OCI-LY7 (cell line): ENCODE data around the gene TSHZ2.

Source experiments
- EZH2phosphoT487 ChIP-seq: fragments of 200-600 bp; sonication (generic); IDR thresholded peaks from 2 replicates; pipeline ENCODE4 v1.6.1; 2018; ENCODE audit warnings: low read depth, borderline replicate concordance, mild to moderate bottlenecking, mixed run types, antibody characterized with exemption, low read length, moderate library complexity, mixed read lengths
- TF ChIP-seq, protein P1 (sequence below): fragments of 200-600 bp; sonication (generic); conservative IDR thresholded peaks from 2 replicates; pipeline ENCODE4 v1.5.1; 2014; ENCODE audit warnings: mild to moderate bottlenecking, antibody characterized with exemption, low read length, moderate library complexity, mixed read lengths

DNA sequence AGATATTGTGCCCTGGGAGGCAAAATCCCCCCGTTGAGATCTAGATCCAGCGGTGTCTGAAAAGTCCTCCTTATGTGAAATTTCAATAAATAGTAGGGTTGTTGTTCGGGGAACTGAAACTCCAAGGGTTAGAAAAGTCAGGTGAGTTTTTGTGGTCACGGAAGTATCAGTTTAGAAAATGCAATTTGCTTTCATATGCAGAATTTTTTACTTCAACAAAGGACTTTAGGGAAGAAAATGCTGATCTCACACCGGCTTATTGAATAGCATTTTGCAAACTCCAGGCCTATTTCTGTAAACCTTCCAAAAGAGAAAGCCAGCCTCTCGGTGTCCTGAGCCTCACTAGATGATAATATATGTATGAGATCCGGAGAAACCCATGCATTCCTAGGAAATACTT, 254.7 kb downstream of the TSHZ2 start:
- TF ChIP-seq, protein P1, sequence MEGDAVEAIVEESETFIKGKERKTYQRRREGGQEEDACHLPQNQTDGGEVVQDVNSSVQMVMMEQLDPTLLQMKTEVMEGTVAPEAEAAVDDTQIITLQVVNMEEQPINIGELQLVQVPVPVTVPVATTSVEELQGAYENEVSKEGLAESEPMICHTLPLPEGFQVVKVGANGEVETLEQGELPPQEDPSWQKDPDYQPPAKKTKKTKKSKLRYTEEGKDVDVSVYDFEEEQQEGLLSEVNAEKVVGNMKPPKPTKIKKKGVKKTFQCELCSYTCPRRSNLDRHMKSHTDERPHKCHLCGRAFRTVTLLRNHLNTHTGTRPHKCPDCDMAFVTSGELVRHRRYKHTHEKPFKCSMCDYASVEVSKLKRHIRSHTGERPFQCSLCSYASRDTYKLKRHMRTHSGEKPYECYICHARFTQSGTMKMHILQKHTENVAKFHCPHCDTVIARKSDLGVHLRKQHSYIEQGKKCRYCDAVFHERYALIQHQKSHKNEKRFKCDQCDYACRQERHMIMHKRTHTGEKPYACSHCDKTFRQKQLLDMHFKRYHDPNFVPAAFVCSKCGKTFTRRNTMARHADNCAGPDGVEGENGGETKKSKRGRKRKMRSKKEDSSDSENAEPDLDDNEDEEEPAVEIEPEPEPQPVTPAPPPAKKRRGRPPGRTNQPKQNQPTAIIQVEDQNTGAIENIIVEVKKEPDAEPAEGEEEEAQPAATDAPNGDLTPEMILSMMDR = 0 out of 2 replicates have a peak, but pooled peaks have one; percentile 18
- no peak for TF ChIP-seq EZH2phosphoT487
